Loucy (cell line): ENCODE measurements around the gene TNP2.

Source experiments
- H2AFZ ChIP-seq: fragments of 200-600 bp; sonication (generic); 2 replicates; pipeline ENCODE4 v1.6.0; 2016; ENCODE audit warnings: antibody characterized with exemption, mild to moderate bottlenecking, low read length, moderate library complexity
- H3F3A ChIP-seq: fragments of 200-600 bp; 2 replicates; pipeline ENCODE4 v1.6.0; 2016; ENCODE audit warnings: antibody characterized with exemption, low read depth, mild to moderate bottlenecking
- H3K27me3 ChIP-seq: fragments of 200-600 bp; sonication (generic); 2 replicates; pipeline ENCODE4 v1.6.1; 2014; ENCODE audit warnings: low read length, mild to moderate bottlenecking; ENCODE audit not compliant: insufficient read depth, poor library complexity, severe bottlenecking
- H3K36me3 ChIP-seq: fragments of 200-600 bp; sonication (generic); 2 replicates; pipeline ENCODE4 v1.6.1; 2016; ENCODE audit warnings: low read length; ENCODE audit not compliant: insufficient read depth
- H3K4me1 ChIP-seq: fragments of 200-600 bp; sonication (generic); 2 replicates; pipeline ENCODE4 v1.5.1; 2014; ENCODE audit warnings: low read length, mild to moderate bottlenecking; ENCODE audit not compliant: insufficient read depth, poor library complexity, severe bottlenecking
- H3K4me2 ChIP-seq: fragments of 200-600 bp; sonication (generic); 2 replicates; pipeline ENCODE4 v1.6.0; 2014; ENCODE audit warnings: antibody characterized with exemption, low read length, low read depth, mild to moderate bottlenecking; ENCODE audit not compliant: poor library complexity, severe bottlenecking
- H3K4me3 ChIP-seq: fragments of 200-600 bp; sonication (generic); 2 replicates; pipeline ENCODE4 v1.5.1; 2014; ENCODE audit warnings: low read length, mild to moderate bottlenecking, mixed read lengths; ENCODE audit not compliant: poor library complexity, severe bottlenecking
- H3K79me2 ChIP-seq: fragments of 200-600 bp; sonication (generic); 2 replicates; pipeline ENCODE4 v1.6.1; 2014; ENCODE audit warnings: low read length; ENCODE audit not compliant: insufficient read depth
- H3K9ac ChIP-seq: fragments of 200-600 bp; sonication (generic); 2 replicates; pipeline ENCODE4 v1.6.0; 2014; ENCODE audit warnings: mild to moderate bottlenecking, low read depth, low read length, moderate library complexity; ENCODE audit not compliant: poor library complexity, severe bottlenecking
- H3K9me2 ChIP-seq: fragments of 200-600 bp; sonication (generic); replicated peaks from 2 replicates; pipeline ENCODE4 v1.6.1; 2016; ENCODE audit warnings: low read depth, low read length, mixed read lengths
- H3K9me3 ChIP-seq: fragments of 200-600 bp; sonication (generic); 2 replicates; pipeline ENCODE4 v1.6.1; 2014; ENCODE audit warnings: mild to moderate bottlenecking, antibody characterized with exemption, low read length, low read depth; ENCODE audit not compliant: insufficient read depth
- H4K20me1 ChIP-seq: fragments of 200-600 bp; sonication (generic); 2 replicates; pipeline ENCODE4 v1.6.0; 2014; ENCODE audit warnings: antibody characterized with exemption, low read length, mild to moderate bottlenecking; ENCODE audit not compliant: insufficient read depth, poor library complexity, severe bottlenecking
- CTCF ChIP-seq: fragments of 200-600 bp; sonication (generic); conservative IDR thresholded peaks from 2 replicates; pipeline ENCODE4 v1.5.1; 2014; ENCODE audit warnings: mild to moderate bottlenecking, antibody characterized with exemption, low read length
- EZH2phosphoT487 ChIP-seq: fragments of 200-600 bp; IDR thresholded peaks from 2 replicates; pipeline ENCODE4 v1.6.1; 2018; ENCODE audit warnings: antibody characterized with exemption, mild to moderate bottlenecking, moderate library complexity, borderline replicate concordance

Gene TNP2

GRCh38 chr16:11248133-11248532 is 21.0 kb downstream of the TNP2 start:
- Histone ChIP-seq H3F3A (no peaks in the 10 kb centered on the region), H3K27me3 (no peaks in the 10 kb centered on the region), H2AFZ (no peak overlapping the region), H3K79me2 (peaks cover 6% of the 10 kb centered on the region; the same call in 1 of the 2 replicates), H3K4me1 (peaks cover 6% of the 10 kb centered on the region), H3K9ac (no peak overlapping the region), H3K9me2 (no peaks in the 10 kb centered on the region), H3K9me3 (no peaks in the 10 kb centered on the region), H4K20me1 (no peaks in the 10 kb centered on the region), H3K4me2 (no peak overlapping the region), H3K4me3 (no peak overlapping the region), H3K36me3 (no peaks in the 10 kb centered on the region)
- no peak for TF ChIP-seq CTCF
- TF ChIP-seq EZH2phosphoT487: no peak

GRCh38 chr16:11245988-11246387 is 23.1 kb downstream of the TNP2 start:
- no peaks in the 10 kb centered on the region for H3K36me3 ChIP-seq
- H3F3A ChIP-seq: no peaks in the 10 kb centered on the region
- no peak overlapping the region for H3K9ac ChIP-seq
- H3K27me3 ChIP-seq: no peaks in the 10 kb centered on the region
- H3K79me2 ChIP-seq: no peaks in the 10 kb centered on the region
- no peaks in the 10 kb centered on the region for H4K20me1 ChIP-seq
- TF ChIP-seq CTCF: no peak
- TF ChIP-seq EZH2phosphoT487: no peak
- no peak overlapping the region for H2AFZ ChIP-seq
- no peak overlapping the region for H3K4me2 ChIP-seq
- no peaks in the 10 kb centered on the region for H3K9me2 ChIP-seq
- no peaks in the 10 kb centered on the region for H3K9me3 ChIP-seq
- no peak overlapping the region for H3K4me3 ChIP-seq
- H3K4me1 ChIP-seq: no peaks in the 10 kb centered on the region

GRCh38 chr16:11245222-11245737 is 23.8 kb downstream of the TNP2 start:
- Histone ChIP-seq H3K9me2 (no peaks in the 10 kb centered on the region), H4K20me1 (no peaks in the 10 kb centered on the region), H3K79me2 (no peaks in the 10 kb centered on the region), H2AFZ (no peak overlapping the region), H3K4me2 (no peak overlapping the region), H3K36me3 (no peaks in the 10 kb centered on the region), H3K4me3 (no peak overlapping the region), H3K4me1 (peaks cover 5% of the 10 kb centered on the region), H3K27me3 (no peaks in the 10 kb centered on the region), H3K9me3 (no peaks in the 10 kb centered on the region), H3F3A (no peaks in the 10 kb centered on the region), H3K9ac (no peak overlapping the region)
- TF ChIP-seq EZH2phosphoT487 (no peak), CTCF (no peak)
